Measurements from ENCODE around the gene STARD13. TPM values are rescaled to one million over a fixed set of nuclear protein-coding genes. Genes with fewer than 3 reads are reported as not detected.

STARD13 gene
- total RNA-seq, 1 donor: 52.2 TPM

DNA sequence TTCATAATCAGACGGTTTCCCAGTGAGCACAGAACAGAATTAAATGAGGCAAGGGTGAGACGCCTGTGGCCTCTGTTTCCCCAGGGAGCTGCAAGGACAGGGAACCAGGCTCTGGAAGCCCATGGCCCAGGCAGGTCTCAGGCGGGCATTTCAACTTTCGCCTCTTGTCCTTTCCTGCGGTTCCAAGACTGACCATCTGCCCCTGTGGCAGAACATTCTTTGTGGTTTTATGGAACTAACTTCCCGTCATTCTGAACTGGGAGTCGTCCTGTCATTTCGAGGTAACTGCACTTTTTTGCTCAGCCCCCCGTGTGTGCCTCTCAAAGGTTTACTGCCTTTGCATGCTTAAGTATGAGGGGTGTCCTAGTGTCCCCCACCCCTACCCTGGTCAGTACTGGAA lies 198.5 kb downstream of the STARD13 start:
- peak; percentile 44 for DNase-seq (ENCODE audit: low read depth)
- TF ChIP-seq, protein P1, sequence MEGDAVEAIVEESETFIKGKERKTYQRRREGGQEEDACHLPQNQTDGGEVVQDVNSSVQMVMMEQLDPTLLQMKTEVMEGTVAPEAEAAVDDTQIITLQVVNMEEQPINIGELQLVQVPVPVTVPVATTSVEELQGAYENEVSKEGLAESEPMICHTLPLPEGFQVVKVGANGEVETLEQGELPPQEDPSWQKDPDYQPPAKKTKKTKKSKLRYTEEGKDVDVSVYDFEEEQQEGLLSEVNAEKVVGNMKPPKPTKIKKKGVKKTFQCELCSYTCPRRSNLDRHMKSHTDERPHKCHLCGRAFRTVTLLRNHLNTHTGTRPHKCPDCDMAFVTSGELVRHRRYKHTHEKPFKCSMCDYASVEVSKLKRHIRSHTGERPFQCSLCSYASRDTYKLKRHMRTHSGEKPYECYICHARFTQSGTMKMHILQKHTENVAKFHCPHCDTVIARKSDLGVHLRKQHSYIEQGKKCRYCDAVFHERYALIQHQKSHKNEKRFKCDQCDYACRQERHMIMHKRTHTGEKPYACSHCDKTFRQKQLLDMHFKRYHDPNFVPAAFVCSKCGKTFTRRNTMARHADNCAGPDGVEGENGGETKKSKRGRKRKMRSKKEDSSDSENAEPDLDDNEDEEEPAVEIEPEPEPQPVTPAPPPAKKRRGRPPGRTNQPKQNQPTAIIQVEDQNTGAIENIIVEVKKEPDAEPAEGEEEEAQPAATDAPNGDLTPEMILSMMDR (IDR thresholded peaks at IDR 0.05; ENCODE audit: insufficient read depth, low read depth, low read length): no peak
- no peak overlapping the region for H3K4me3 ChIP-seq (ENCODE audit: low read depth, low read length)

DNA sequence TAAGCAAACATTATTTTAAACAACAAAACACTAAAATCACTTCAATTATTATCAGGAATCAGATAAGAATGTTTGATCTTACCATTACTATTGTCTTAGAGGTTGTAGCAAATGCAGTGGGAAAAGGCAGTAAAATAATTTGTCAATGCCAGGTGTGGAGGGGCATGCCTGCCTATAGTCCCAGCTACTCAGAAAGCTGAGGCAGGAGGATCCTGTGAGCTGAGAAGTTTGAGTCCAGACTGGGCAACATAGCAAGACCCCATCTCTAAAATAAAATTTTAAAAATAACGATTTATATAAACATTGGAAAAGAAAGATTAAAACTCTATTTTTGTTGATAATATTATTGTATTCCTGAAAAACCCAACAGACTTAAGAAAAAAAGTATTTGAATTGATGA lies 202.5 kb downstream of the STARD13 start:
- no peak overlapping the region for H3K4me3 ChIP-seq (ENCODE audit: low read depth, low read length)
- TF ChIP-seq, protein P1 (IDR thresholded peaks at IDR 0.05; ENCODE audit: insufficient read depth, low read depth, low read length): no peak
- no peak for DNase-seq (ENCODE audit: low read depth)

DNA sequence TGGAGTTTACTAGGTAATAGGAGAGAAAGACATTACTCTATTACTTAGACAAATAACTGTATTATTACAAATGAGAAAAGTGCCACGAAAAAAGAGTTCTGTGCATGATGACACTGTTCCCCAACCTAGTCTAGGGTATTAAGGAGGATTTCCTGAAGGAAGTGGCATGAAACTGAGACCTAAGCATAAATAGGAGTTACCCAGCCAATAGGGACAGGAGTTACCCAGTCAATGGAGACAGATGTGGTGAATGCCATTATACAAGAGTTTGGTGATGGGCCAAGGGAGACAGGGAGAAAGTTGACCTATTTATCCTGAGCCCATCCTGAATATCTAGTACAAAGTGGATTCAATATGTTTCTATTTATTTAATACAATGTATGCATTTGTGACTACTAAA lies 203.9 kb downstream of the STARD13 start:
- no peak overlapping the region for H3K4me3 ChIP-seq (ENCODE audit: low read depth, low read length)
- TF ChIP-seq, protein P1 (IDR thresholded peaks at IDR 0.05; ENCODE audit: insufficient read depth, low read depth, low read length): no peak
- DNase-seq (ENCODE audit: low read depth): no peak

DNA sequence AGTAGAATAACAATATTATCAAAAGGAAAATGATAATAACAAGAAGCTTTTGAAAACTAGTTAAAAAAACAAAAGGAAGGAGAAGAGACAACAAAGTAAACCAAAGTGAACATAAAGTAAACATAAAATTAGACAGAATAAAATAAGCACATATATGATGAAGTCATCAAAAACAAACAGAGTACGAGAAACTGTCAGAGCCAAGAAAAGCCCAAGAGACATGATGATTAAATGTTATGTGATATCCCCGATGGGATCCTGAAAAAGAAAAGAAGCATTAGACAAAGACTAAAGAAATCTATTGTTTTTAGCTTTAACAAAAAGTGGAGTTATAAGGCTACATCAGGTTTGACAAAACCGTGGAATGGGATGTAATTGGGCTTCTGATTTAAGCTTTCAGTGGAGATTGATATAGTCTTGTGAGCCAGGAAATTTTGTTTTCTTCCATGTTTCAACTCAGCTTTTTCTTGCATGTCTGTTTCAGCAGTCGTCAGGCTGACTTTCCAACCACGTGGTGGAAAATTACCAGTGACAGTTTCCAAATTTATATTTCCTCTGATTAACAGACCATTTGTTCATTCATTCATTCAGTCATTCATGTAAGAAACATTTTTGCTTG lies 204.5 kb downstream of the STARD13 start:
- TF ChIP-seq, protein P1 (IDR thresholded peaks at IDR 0.05; ENCODE audit: insufficient read depth, low read depth, low read length): no peak
- DNase-seq (ENCODE audit: low read depth): no peak
- H3K4me3 ChIP-seq (ENCODE audit: low read depth, low read length): no peak overlapping the region

DNA sequence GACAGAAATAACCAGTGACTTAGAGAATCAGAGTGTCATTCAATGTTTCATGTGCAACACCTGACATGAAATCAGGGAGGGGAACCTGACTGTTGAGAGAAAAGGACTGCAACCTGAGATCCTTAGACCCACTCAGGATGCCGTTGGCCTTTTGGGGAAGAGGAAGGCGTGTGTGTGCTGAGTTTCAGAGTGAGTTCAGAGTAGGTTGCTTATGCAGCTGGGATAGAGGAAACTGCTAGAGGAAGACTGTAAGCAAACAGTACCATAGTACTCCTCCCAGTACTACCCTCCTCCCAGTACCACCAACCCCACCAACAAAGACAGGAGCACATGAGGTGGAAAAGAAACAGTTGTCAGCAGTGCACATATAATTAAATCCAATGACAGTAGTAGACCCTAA lies 205.6 kb downstream of the STARD13 start:
- no peak overlapping the region for H3K4me3 ChIP-seq (ENCODE audit: low read depth, low read length)
- DNase-seq (ENCODE audit: low read depth): no peak
- TF ChIP-seq, protein P1 (IDR thresholded peaks at IDR 0.05; ENCODE audit: insufficient read depth, low read depth, low read length): no peak

DNA sequence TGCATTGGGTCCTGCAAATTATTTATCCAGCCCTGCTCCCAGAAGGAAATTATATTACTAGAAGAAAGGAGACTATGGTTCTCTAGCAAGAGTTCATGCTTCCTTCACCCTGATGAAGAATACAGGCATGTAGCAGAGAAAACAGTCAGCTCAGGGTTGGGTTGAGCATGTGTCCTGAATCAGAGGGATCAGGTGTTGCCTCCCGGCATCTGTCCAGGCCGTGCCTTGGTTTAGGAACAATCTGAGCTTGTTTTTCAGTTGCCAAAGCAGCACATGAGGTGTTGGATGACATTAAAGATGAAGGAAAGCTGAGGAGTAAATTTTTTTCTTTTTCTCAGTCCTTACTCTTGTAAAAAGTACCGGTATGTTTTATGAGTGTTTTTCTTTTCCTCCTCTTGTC lies 207.3 kb downstream of the STARD13 start:
- TF ChIP-seq, protein P1 (IDR thresholded peaks at IDR 0.05; ENCODE audit: insufficient read depth, low read depth, low read length): no peak
- no peak overlapping the region for H3K4me3 ChIP-seq (ENCODE audit: low read depth, low read length)
- DNase-seq (ENCODE audit: low read depth): no peak
